Amniotic epithelial cell (primary cell): ENCODE results near the gene MFN2.
A peak's percentile ranks its signal among the peaks of the same experiment; 100 is the strongest.
"Not testable (repeated sequence)": the region's sequence is repeated elsewhere in the genome, so short reads cannot be mapped to it uniquely, and the experiment has no call there.

Experiments used
- DNase-seq: peaks from one replicate; pipeline ENCODE4 v3.0.0-alpha.2; 2010; ENCODE audit warnings: low read depth

MFN2 gene

GRCh38 chr1:11979851-11980675 lies at the start of gene MFN2:
TSS of gene MFN2 (plus strand) at chr1:11980444. CDS start at chr1:11989169, 8,725 bp downstream.
- peak; percentile 96 for DNase-seq

- peak; percentile 32 for DNase-seq
These were observed 49.4 kb upstream of the MFN2 start for GRCh38 chr1:11930571-11931445.

GRCh38 chr1:11931845-11932244 lies 48.4 kb upstream of the MFN2 start:
- no peak for DNase-seq

- peak; percentile 89 for DNase-seq
These were observed 45.8 kb upstream of the MFN2 start, which contains the start of gene PLOD1 for GRCh38 chr1:11934302-11935056. TSS of gene PLOD1 (plus strand) at chr1:11934717. CDS start at chr1:11934780, 63 bp downstream.

- no peak for DNase-seq
These were observed 45.2 kb upstream of the MFN2 start for GRCh38 chr1:11935057-11935412.

- DNase-seq, result not testable (repeated sequence)
These were observed 44.5 kb upstream of the MFN2 start for GRCh38 chr1:11935733-11936132.

- peak; percentile 5 for DNase-seq
These were observed 41.3 kb upstream of the MFN2 start for GRCh38 chr1:11938722-11939526.

GRCh38 chr1:11939794-11940193 lies 40.5 kb upstream of the MFN2 start:
- not testable (repeated sequence) for DNase-seq

- DNase-seq, result peak; percentile 53
These were observed 39.9 kb upstream of the MFN2 start for GRCh38 chr1:11940260-11940921.

- no peak for DNase-seq
These were observed 38.0 kb upstream of the MFN2 start for GRCh38 chr1:11942280-11942679.

- DNase-seq, result no peak
These were observed 36.6 kb upstream of the MFN2 start for GRCh38 chr1:11943619-11944018.

- peak; percentile 7 for DNase-seq
These were observed 35.8 kb upstream of the MFN2 start for GRCh38 chr1:11944358-11944931.

GRCh38 chr1:11946647-11947046 lies 33.6 kb upstream of the MFN2 start:
- DNase-seq, result peak; percentile 36

- peak; percentile 22 for DNase-seq
These were observed 31.3 kb upstream of the MFN2 start for GRCh38 chr1:11948822-11949458.

GRCh38 chr1:11951901-11952300 lies 28.3 kb upstream of the MFN2 start:
- DNase-seq, result no peak

- DNase-seq, result no peak
These were observed 27.7 kb upstream of the MFN2 start for GRCh38 chr1:11952455-11953109.

GRCh38 chr1:11955221-11955620 lies 25.0 kb upstream of the MFN2 start:
- DNase-seq, result no peak

GRCh38 chr1:11957398-11957797 lies 22.8 kb upstream of the MFN2 start:
- DNase-seq, result no peak

GRCh38 chr1:11957897-11958296 lies 22.3 kb upstream of the MFN2 start:
- DNase-seq, result no peak
